K562 (cell line): ENCODE data around the gene KHNYN. TPM values are rescaled to one million over a fixed set of nuclear protein-coding genes. Genes with fewer than 3 reads are reported as not detected.

Source experiments
- GATAD2B ChIP-seq: fragments of 450-650 bp; IDR thresholded peaks from 2 replicates; pipeline ENCODE4 v1.6.1; 2017; ENCODE audit warnings: mild to moderate bottlenecking, borderline replicate concordance
- HDAC2 ChIP-seq: fragments of 450-650 bp; IDR thresholded peaks from 2 replicates; pipeline ENCODE4 v1.6.1; 2016; ENCODE audit warnings: mild to moderate bottlenecking
- HMG20A ChIP-seq: fragments of 450-650 bp; formaldehyde crosslinking; conservative IDR thresholded peaks from 2 replicates; pipeline ENCODE4 v1.4.0; 2020; ENCODE audit warnings: mild to moderate bottlenecking, mixed read lengths
- NFYB ChIP-seq: IDR thresholded peaks from 2 replicates; pipeline ENCODE4 v1.6.1; 2011; ENCODE audit warnings: mild to moderate bottlenecking, moderate library complexity; ENCODE audit not compliant: insufficient read length; ENCODE audit errors: extremely low read depth
- NR2C2 ChIP-seq, 2 experiments: fragments of 200-800 bp in 1 of 2; sonication (Bioruptor generic) in 1 of 2; sonication (generic) in 1 of 2; formaldehyde crosslinking in 1 of 2; IDR thresholded peaks; 2 replicates each; pipeline versions ENCODE4 v1.6.1 to v1.8.0; 2016 to 2022; ENCODE audit warnings: mild to moderate bottlenecking in 1 of 2, missing compliant biosample characterization in 1 of 2, missing genetic modification characterization in 1 of 2, missing genetic modification reagents in 1 of 2
- POLR2G ChIP-seq: fragments of 200-400 bp; formaldehyde crosslinking; IDR thresholded peaks from 2 replicates; pipeline ENCODE4 v1.6.1; 2017; ENCODE audit warnings: low read depth, mild to moderate bottlenecking, antibody characterized with exemption, low read length, moderate library complexity
- PRDM10 ChIP-seq: fragments of 450-650 bp; IDR thresholded peaks from 2 replicates; pipeline ENCODE4 v1.6.1; 2018; ENCODE audit not compliant: partially characterized antibody
- RBFOX2 ChIP-seq: fragments of 200-400 bp; formaldehyde crosslinking; IDR thresholded peaks from 2 replicates; pipeline ENCODE4 v1.6.1; 2017; ENCODE audit warnings: low read depth, mild to moderate bottlenecking, low read length, moderate library complexity
- SIN3B ChIP-seq: fragments of 450-650 bp; IDR thresholded peaks from 2 replicates; pipeline ENCODE4 v1.6.1; 2017; ENCODE audit warnings: low read depth, mild to moderate bottlenecking, moderate library complexity
- SPI1 ChIP-seq: IDR thresholded peaks from 2 replicates; pipeline ENCODE4 v1.6.1; 2011; ENCODE audit warnings: low read depth, low read length, control low read depth, borderline replicate concordance
- SRF ChIP-seq, 2 experiments: fragments of 250-450, 450-650 bp in 1 of 2; sonication (Bioruptor Pico) in 1 of 2; sonication (generic) in 1 of 2; formaldehyde crosslinking; IDR thresholded peaks; 2 replicates each; pipeline versions ENCODE4 v1.5.0 to v1.5.1; 2020 to 2022; ENCODE audit warnings: mild to moderate bottlenecking in 1 of 2, missing genetic modification reagents in 1 of 2
- UBTF ChIP-seq, 2 experiments: IDR thresholded peaks; 2 replicates each; pipeline ENCODE4 v1.6.1; 2012; ENCODE audit warnings: improper control_type of control experiment in 2 of 2, low read depth in 2 of 2, low read length in 2 of 2, borderline replicate concordance in 1 of 2
- VEZF1 ChIP-seq: fragments of 200-800 bp; sonication (Bioruptor generic); IDR thresholded peaks from 2 replicates; pipeline ENCODE4 v1.6.1; 2017; ENCODE audit warnings: missing genetic modification characterization, missing compliant biosample characterization
- YY1 ChIP-seq, 3 experiments: IDR thresholded peaks; 2 replicates each; pipeline ENCODE4 v1.6.1; 2011; ENCODE audit warnings: low read length in 2 of 3, mild to moderate bottlenecking in 2 of 3, moderate library complexity in 2 of 3, borderline replicate concordance in 1 of 3, control low read depth in 1 of 3, low read depth in 1 of 3; ENCODE audit not compliant: insufficient read depth in 3 of 3, insufficient replicate concordance in 2 of 3, control insufficient read depth in 1 of 3, insufficient read length in 1 of 3; ENCODE audit errors: extremely low read depth in 1 of 3
- ZBED1 ChIP-seq: IDR thresholded peaks from 2 replicates; pipeline ENCODE4 v1.6.1; 2014
- ZBTB2 ChIP-seq: fragments of 450-650 bp; IDR thresholded peaks from 2 replicates; pipeline ENCODE4 v1.6.1; 2016; ENCODE audit warnings: antibody characterized with exemption
- ZNF12 ChIP-seq: sonication (generic); formaldehyde crosslinking; IDR thresholded peaks from 2 replicates; pipeline ENCODE4 v1.4.0; 2020; ENCODE audit warnings: mild to moderate bottlenecking, missing genetic modification reagents
- ZNF707 ChIP-seq: fragments of 250-450 bp; sonication (Bioruptor Pico); conservative IDR thresholded peaks from 2 replicates; pipeline ENCODE4 v1.8.0; 2022; ENCODE audit warnings: inconsistent platforms, mild to moderate bottlenecking, moderate library complexity
- polyA plus RNA-seq, 8 experiments: library from polyadenylated mRNA; depleted of rRNA in 4 of 8; stranded (reverse) in 5 of 8; unstranded in 3 of 8; fragments of >200 nt; fragmentation: Nextera tagmentation in 2 of 8; fragmentation: Illumina TruSeq in 1 of 8; extraction: Ambion mirVana in 2 of 8; extraction: Trizol in 1 of 8; gene quantifications; 2 replicates each; pipeline versions ENCODE4 v1.2.1 to v1.2.3, GENCODE V29; 2011 to 2014; ENCODE audit warnings: inconsistent platforms in 1 of 8, missing spikeins in 1 of 8
- total RNA-seq, 7 experiments: library from RNA; depleted of rRNA in 6 of 7; stranded (reverse); fragments of >200 nt in 6 of 7; fragmentation: Illumina TruSeq in 2 of 7; extraction: Trizol in 2 of 7; gene quantifications; 2 replicates each; pipeline versions ENCODE4 v1.2.1 to v1.2.3, GENCODE V29; 2011 to 2021; ENCODE audit warnings: low replicate concordance in 1 of 7

The KHNYN gene
- total and polyA plus RNA-seq, 9 of the 15 experiments (the other 6 are each of a cell fraction or from before 2014, with no cell fraction given) = 0.76 to 26.0 (median 14.1) TPM

- TF ChIP-seq YY1 (IDR thresholded peaks at IDR 0.05; ENCODE audit: borderline replicate concordance in 1 of 3, control insufficient read depth in 1 of 3, extremely low read depth in 1 of 3, insufficient read depth in 3 of 3, insufficient read length in 1 of 3, insufficient replicate concordance in 2 of 3, low read depth in 1 of 3, low read length in 2 of 3) (peak in 1 of 3 experiments; percentile 51), RBFOX2 (peak; percentile 71), SPI1 (peak; percentile 80), ZNF12 (CRISPR knock-in tag) (no peak), SRF (CRISPR knock-in tag; IDR thresholded peaks at IDR 0.05) (no peak), NFYB (no peak), PRDM10 (peak; percentile 75), ZNF707 (CRISPR knock-in tag) (no peak), ZBED1 (no peak), SIN3B (no peak), NR2C2 (CRISPR knock-in tag; IDR thresholded peaks at IDR 0.05) (no peak), NR2C2 (tag; IDR thresholded peaks at IDR 0.05) (peak; percentile 40), GATAD2B (no peak), UBTF (IDR thresholded peaks at IDR 0.05; ENCODE audit: borderline replicate concordance in 1 of 2, low read depth in 2 of 2, low read length in 2 of 2) (peak in 1 of 2 experiments; percentile 46; a peak in 1 of 4 replicates), POLR2G (0 out of 2 replicates have a peak, but pooled peaks have one; percentile 37), ZBTB2 (no peak), VEZF1 (CRISPR knock-in tag) (peak; percentile 16; the same call in 1 of the 2 replicates), HMG20A (CRISPR knock-in tag) (no peak), HDAC2 (0 out of 2 replicates have a peak, but pooled peaks have one; percentile 27)
Observed at GRCh38 chr14:24430143-24430681, 458 bp downstream of the KHNYN start (continued).
